LNCAP (cell line): ENCODE data around the gene TRPC4AP.

Experiments
- TF ChIP-seq, protein P1 (sequence below): fragments of 450-650 bp; IDR thresholded peaks from 2 replicates; pipeline ENCODE4 v1.5.1; 2017; ENCODE audit warnings: mild to moderate bottlenecking

TRPC4AP gene

GRCh38 chr20:35008411-35009342, 83.9 kb downstream of the TRPC4AP start:
- TF ChIP-seq, protein P1, sequence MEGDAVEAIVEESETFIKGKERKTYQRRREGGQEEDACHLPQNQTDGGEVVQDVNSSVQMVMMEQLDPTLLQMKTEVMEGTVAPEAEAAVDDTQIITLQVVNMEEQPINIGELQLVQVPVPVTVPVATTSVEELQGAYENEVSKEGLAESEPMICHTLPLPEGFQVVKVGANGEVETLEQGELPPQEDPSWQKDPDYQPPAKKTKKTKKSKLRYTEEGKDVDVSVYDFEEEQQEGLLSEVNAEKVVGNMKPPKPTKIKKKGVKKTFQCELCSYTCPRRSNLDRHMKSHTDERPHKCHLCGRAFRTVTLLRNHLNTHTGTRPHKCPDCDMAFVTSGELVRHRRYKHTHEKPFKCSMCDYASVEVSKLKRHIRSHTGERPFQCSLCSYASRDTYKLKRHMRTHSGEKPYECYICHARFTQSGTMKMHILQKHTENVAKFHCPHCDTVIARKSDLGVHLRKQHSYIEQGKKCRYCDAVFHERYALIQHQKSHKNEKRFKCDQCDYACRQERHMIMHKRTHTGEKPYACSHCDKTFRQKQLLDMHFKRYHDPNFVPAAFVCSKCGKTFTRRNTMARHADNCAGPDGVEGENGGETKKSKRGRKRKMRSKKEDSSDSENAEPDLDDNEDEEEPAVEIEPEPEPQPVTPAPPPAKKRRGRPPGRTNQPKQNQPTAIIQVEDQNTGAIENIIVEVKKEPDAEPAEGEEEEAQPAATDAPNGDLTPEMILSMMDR: no peak

DNA sequence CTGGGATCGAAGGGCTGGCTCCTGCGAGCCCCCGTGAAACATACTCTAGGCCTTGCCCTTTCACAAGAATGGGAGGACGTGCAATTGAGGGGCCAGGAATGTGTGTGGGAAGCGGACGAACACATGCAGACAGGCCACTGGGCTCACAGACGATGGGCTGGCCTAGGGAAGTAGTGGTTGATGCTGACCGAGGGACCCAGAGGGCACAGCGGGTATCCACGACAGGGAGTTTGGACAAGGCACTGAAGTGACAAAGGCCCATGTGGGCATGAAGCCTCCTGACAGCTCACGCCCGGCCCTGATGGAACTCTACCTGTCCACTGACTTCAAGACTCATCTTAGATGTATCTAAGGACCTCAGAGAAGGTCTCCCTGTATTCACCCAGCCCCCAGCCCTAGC, 84.7 kb downstream of the TRPC4AP start:
- TF ChIP-seq, protein P1: no peak

DNA sequence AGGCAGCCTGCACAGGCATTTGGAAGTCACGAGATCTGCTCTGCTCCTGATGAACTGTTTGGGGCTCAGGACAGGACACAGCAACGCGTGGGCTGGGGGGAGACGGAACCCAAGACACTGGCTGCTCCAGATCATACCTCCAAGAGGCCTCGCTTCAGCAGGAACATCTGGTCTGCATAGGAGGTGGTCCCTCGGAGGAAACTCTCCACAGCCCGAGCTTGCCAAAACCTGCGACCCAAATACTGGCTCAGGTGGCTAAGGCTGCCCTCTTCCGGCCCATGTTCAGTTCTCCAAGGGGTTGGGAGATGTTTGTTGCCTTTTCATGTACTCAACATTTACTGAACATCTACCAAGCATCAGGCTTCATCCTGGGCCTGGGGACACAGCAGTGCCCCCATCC, 85.2 kb downstream of the TRPC4AP start:
- TF ChIP-seq, protein P1: no peak

DNA sequence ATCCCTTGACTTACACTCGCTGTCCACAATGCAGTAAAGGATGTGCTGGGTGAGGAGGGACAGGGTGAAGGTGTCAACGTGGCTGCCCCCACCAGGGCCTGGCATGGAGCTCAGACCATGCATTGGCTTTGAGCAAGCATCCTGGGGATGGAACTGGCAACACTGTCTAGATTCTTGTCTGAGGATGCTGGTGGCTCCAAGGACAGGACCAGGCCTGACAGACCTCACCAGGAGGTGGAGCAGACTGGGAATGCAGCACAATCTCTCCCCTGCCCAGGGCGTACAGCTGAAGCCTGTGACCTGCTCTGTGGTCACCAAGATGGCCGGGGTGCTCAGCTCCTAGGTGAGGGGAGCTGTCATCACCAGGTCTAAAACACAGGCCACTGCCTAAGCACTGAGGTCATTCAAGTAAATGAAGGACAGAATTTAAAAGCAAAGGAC, 86.1 kb downstream of the TRPC4AP start:
- TF ChIP-seq, protein P1: no peak

DNA sequence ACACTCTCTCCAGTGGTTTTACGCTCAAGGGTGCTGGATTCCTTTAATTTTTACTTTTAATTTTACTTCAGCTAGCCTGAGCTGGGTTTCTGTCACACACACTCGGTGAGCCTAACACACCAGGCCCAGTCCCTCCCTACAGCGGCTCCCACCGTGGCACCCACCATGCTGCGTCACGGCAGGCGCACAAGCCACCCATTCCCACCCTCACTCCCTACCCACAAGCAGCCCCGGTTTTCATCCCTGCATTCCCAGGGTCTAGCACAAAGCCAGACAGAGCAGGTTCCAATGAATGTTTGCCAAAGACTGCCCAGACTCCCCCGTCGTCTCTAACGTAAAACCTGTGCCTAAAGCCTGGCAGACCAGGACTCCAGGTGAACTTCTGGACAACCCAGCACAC, 86.6 kb downstream of the TRPC4AP start:
- TF ChIP-seq, protein P1: no peak

GRCh38 chr20:35005463-35005961, 87.1 kb downstream of the TRPC4AP start:
- TF ChIP-seq, protein P1: no peak

- TF ChIP-seq, protein P1: no peak
Observed at GRCh38 chr20:35004749-35005462, 87.7 kb downstream of the TRPC4AP start.
